CD4-positive, alpha-beta T cell treated with Interleukin-21 for 1 hour (primary cell): ENCODE data around the gene KLHL22.
"Not testable (repeated sequence)": the region's sequence is repeated elsewhere in the genome, so short reads cannot be mapped to it uniquely, and the experiment has no call there.

Source experiments
- DNase-seq: peaks from one replicate; pipeline ENCODE4 v3.0.0-alpha.2; 2020

Gene KLHL22

DNA sequence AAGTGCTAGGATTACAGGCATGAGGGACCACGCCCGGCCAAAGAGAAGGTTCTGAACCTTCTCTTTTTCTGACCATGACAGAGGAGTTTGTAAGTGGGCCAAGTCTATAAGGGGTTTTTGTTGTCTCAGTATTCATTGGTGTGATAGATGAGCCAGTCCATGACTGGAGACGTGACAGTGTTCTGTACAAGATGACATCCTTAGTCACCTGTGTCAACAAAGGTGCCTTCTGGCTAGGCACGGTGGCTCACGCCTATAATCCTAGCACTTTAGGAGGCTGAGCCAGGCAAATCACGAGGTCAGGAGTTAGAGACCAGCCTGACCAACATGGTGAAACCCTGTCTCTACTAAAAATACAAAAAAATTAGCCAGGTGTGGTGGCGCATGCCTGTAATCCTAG, 4.2 kb upstream of the KLHL22 start:
- DNase-seq = no peak

DNA sequence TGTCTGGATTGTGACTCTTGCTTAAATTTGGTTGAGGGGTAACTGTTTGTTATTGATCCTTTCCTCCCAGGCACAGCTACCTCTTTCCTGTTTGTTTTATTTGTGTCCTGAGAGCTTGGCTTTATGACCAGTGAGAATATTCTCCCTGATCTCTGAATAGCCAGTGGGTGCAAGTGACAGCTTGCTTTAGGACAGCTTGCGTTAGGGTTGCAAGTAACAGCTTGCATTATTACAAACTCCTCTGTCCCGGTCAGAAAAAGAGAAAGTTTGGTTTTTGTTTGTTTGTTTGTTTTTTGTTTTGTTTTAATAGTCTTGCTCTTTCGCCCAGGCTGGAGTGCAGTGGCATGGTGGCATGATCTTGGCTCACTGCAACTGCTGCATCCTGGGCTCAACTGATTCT, 3.3 kb upstream of the KLHL22 start:
- no peak for DNase-seq

DNA sequence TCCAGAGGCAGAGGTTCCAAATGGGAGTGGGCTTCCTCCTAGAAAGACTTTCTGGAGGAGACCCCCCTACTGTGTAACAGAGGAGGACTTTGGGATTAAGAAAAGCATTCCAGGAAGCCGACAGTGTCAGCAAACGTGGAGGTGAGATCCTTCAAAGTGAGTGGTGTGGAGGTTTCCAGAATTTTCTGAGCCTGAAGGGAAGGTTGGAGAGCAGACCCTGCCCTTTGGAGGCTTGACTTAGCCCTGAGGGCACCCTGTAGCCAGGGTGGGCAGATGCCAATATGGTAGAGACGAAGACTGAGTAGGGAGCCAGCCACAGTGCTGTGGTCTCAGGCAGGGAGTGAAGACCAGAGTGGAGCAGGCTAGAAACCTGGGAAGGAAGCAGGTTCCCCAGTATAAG, 1.8 kb upstream of the KLHL22 start:
- DNase-seq = no peak

DNA sequence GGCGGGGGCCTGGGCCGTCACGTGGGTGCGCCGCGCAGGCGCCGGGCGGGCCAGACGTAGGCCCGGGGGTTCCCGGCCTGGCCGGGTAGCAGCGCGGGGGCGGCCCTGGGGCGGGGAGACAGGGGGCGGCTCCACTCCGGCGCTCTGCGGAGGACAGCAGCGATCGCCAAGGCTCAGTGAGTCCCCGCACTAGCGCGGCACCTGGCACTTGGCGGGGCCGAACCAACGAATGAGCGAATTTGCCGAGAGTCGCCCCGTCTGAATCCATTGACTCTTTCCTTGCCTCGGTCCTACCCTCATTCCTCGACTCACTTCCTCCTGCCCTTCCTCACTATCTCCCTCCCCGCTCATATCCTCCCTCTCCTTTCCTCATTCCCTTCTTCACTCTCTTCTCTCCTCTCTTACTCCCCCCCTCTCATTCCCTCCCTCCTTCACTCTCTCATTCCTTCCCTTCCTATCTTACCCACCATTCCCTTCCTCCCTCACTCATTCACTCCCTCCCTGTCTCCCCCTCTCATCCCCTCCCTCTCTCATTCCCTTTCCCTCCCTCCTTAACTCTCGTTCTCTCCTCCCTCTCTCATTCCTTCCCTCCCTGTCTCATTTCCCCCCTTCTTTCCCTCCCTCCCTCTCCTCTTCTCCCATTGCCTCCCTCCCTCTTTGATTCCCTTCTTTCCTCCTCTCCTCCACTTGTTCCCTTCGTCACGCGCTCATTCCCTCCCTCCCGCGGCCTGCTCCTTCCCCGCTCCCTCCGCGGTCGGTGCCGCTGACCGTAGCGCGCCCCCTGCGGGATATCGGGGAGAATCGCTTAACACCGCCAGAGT, 476 bp upstream of the KLHL22 start:
- DNase-seq = peak; percentile 92

DNA sequence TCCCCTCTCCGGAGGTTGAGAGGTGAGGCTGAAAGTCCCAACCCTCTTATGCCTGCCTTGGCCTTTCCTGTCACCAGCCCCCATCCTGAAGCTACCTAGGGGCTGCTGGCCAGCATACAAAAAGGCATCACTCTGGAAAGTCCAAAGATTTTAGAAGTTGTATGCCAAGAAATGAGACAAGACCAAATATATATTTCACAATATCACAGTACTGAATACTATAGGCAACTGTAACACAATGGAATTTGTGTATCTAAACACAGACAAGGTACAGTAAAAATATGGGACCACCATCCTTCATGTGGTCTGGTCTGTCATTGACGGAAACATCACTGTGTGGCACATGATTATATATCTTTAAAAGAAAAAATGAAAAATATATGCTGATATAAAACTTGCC, 4.2 kb downstream of the KLHL22 start:
- DNase-seq = no peak

DNA sequence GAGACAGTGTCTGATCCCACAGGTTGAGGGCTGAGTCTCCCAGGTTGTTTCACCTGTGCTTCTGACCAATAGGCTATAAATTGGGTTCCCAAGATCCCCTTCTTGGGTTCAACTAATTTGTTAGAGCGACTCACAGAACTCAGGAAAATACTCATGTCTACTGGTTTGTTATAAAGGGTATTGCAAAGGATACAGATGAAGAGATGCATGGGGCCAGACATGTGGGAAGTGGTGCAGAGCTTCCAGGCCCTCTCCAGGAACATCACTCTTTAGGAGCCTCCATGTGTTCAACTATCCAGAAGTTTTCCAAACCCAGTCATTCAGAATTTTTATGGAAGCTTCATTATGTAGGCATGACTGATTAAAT, 4.7 kb downstream of the KLHL22 start:
- no peak for DNase-seq

DNA sequence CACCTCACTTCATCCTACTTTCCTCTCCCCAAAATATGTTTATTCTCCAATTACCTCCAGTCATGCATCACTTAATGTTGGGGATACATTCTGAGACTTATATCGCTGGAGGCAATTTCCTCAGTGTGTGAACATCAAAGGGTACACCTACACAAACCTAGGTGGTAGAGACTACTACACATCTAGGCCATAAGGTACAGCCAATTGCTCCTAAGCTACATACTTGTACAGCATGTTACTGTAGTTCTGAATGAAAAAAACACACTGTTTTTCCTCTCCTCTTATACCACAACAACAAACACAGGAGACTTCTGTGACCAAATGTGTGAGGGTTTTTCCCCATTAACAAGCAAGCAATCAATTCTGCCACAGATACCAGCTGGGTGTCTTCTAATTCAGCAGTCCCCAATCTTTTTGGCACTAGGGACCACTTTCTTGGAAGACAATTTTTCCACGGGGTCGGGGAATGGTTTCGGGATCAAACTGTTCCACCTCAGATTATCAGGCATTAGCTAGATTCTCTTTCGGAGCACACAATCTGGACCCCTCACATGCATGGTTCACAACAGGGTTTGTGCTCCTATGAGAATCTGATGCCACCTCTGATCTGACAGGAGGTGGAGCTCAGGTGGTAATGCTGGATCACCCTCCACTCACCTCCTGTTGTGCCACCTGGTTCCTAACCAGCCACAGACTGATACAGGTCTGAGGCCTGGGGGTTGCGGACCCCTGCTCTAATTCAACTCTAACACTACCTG, 5.2 kb downstream of the KLHL22 start:
- DNase-seq = no peak

DNA sequence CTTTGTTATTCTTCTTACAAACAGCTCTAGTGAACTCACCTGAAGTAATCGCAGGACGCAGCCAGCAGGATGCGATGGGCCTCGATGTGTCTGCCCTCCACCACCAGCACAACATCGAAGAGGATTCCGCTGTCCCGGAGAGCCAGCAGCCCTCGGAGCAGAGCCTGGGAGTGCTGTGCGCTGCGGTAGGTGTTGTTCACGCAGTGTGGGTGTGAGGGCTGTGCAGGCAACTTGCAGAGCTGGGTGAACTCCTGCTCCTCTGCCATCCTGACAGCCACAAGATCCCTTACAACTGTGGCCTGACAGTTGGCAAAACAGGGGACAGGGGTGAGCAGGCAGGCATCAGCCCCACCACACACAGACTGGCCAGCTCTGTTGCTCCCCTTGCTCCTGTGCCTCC, 6.6 kb downstream of the KLHL22 start:
- no peak for DNase-seq

DNA sequence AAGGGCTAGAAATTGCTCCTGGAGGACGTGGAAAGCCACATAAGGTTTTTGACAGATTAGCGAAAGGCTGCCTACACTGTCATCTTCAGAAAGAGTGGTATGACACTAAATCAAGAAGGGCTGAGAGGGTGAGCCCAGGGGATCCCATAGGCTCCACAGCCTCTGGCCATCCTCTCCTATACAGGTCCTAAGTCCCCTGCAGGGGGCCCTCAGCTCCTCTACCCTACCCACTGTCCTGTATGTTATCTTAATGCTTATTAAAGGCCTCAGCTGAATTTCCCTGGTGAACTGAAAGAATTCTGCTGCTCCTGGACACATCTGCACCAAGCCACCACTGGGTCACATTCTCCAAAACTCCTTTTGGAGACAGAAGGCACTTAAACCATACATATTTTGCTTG, 7.9 kb downstream of the KLHL22 start:
- DNase-seq = no peak

DNA sequence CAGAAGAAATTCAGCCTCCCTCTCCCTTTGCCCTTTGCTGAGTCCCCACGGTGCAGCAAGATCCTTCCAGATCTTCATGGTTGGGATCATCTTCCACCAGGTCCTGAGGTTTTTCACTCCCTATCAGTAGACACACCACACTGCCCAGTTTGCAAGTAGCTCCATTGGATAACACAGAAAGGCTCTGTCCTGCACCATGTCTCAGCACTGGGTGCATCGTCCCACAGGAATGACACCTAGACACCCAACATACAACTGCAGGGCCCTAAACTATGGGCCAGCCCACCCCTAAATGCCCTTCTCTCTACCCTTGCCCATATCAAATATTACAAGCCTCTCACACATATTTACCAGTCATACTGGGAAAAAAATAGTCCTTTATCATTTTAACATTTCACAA, 9.4 kb downstream of the KLHL22 start:
- no peak for DNase-seq

DNA sequence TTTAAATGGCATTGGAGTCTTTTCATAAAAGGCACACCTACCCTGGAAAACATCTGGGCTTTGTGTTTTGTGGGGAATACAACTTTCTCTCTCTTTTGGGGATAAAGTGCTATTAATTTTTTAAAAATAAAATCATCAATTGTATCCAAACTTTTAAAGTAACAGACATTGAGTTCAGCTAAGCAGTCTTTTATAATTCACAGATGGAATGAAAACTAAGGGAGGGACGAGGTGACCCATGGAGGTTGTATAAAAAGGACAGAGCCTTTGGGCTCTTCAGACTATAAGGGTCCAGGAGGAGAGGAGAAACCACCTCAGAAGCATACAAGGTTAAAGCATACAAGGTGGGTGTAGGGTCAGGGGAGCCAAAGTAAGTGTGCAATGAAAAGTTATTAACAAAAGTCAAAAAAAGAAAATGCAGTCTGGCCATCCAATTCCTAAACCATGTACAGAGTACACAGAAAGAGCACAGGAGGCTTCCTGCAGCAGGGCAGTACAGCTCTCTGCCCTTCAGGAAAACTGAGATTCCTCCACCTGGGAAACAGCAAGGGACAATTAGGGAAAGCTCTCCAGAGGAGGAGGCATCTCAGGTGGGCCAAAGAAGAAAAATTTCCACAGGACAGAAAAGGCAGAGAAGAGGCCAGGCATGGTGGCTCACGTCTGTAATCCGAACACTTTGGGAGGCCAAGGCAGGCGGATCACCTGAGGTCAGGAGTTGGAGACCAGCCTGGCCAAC, 10.5 kb downstream of the KLHL22 start:
- DNase-seq = no peak

DNA sequence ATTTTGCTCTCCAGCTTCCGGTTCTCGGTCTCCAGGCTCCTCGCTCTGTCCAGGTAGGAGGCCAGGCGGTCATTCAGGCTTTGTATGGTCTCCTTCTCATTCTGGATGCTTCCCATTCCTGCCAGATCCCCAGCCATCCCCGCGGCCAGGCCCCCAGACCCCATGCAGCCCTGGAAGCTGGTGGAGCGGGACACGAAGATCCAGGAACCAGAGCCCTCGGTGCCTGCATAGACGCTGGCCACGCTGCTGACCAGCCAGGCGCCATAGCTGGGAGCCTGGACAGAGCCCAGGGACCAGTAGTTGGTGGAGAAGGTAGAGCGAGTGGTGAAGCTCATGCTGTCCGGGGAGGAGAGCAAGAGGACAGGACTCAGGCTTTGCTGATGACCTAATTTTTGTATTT, 11.8 kb downstream of the KLHL22 start:
- no peak for DNase-seq

DNA sequence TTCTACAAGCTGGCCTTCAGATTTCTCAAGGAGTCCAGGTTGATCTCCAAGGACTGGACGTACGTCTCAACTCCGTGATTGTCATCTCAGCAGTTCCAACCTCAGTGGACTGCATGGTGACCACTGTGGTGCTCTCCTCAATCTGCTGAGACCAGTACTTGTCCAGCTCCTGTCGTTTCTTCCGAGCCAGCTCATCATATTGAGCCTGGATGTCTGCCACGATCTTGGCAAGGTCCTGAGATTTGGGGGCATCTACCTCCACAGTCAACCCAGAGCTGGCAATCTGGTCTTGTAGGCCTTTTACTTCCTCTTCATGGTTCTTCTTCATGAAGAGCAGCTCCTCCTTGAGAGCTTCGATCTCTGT, 12.5 kb downstream of the KLHL22 start:
- DNase-seq = not testable (repeated sequence)

DNA sequence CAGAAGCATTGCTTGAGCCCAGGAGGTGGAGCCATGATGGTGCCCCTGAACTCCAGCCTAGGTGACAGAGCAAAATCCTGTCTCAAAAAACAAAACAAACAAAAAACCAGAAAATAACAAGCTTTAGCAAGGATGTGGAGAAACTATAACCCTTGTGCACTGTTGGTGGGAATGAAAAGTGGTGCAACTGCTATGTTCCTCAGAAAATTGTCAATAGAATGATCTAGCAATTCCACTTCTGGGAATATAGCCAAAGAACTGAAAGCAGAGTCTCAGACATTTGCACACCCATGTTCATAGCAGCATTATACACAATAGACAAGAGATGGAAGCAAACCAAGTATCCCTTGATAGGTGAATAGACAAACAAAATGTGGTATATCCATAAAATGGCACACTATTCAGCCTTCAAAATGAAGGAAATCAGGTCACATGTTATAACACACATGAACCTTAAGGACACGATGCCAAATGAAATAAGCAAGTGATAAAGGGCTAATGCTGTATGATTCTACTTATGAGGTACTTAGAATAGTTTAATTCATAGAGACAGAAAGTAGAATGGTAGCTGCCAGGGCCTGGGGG, 15.9 kb downstream of the KLHL22 start:
- no peak for DNase-seq

DNA sequence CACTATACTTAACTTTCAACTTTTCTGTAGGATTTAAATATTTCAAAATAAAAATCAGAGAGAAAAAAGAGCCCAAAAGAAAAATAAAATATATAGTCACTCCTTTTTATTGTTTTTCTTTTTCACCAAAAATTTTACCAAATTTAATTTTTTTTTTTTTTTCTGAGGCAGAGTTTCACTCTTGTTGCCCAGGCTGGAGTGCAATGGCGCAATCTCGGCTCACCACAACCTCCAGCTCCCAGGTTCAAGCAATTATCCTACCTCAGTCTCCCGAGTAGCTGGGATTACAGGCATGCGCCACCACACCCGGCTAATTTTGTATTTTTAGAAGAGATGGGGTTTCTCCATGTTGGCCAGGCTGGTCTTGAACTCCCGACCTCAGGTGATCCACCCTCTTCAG, 17.5 kb downstream of the KLHL22 start:
- DNase-seq = not testable (repeated sequence)

DNA sequence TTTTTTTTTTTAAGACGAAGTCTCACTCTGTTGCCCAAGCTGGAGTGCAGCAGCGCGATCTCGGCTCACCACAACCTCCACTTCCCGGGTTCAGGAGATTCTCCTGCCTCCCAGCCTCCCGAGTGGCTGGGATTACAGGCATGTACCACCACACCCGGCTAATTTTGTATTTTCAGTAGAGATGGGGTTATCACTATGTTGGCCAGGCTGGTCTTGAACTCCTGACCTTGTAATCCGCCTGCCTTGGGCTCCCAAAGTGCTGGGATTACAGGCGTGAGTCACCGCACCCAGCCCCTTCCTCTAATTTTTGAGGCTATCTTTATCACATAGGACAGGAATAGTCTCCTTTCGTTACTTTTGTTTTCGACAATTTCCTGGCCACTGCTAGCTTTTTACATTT, 20.0 kb downstream of the KLHL22 start:
- DNase-seq = not testable (repeated sequence)

DNA sequence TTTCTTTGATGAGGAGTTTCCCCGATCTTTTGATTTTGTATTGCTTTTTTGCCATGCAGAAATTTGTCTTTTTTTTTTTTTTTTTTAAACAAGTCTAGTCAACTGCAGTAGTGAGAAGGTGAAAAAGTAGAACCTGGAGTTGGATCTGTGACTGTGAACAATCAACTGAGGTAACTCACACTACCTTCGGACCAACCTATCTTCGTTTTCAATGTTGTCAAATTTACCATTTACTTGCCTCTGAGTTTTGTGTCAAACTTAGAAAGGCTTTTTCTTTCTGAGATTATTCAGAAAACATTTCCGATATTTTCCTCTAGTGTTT, 20.5 kb downstream of the KLHL22 start:
- DNase-seq = no peak

DNA sequence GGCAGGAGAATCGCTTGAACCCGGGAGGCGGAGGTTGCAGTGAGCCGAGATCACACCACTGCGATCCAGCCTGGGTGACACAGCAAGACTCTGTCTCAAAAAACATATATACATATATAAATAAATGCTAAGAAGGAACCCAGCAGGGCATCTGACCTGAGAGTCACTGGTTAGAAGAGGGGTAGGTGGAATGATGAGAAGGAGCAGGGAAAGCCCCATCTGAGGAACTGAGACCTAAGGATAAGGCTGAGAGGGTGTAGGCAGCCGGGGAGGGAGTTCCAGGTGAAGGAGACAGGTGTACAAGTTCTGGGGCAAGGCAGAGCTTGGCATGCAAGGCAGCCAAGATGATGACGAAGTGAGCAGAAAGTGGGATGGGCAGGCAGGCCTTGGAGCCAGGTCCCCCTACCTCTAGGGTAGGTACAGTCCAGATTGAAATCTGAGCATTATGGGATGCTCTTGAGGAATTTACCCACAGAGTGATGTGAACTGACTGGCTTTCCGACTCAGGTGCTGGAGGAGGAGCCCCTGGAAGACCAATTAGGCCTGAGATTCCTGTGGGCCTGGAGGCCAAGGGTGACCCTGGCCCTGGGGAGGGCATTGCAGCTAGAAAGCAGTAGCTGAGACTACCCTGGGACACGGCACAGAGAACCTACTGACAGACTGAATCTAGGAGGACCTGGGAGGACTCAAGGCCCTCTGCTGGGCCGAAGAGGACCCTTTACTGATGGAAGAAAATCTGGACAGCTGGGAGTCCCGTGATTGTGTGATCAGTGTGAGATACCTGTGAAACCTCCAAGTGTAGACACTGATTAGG, 22.8 kb downstream of the KLHL22 start:
- no peak for DNase-seq

DNA sequence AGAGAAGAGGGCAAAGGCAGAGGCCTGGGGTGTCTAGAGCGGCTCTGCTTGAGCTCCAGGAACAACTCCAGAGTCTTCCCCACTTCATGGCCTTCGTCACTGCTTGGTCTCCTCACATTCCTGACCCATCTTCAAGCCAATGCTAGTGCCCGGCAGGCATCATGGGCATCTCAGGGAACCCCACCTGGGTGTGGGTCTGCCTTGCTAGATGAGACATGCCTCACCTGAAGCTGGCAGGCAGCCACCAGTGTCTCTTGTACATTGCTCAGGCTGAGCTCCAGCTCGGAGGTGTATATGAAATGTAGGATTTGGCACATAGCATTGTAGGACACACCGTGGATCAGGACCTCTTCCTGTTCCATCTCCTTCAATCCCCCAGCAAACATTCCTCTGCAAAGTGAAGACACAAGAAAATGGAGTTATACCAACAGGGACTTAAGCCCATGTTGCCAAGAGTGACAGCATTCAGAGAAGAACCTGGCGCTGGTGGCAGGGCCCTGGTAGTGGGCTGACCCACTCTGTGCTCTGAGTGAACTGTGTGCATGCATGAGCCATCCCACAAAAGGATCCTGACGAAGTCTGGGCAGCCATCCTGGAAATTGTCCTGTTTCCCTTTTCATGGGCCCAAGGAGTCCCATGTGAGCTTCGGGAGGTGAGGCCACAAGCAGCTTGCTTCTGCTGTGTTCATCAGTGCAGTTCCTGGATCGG, 24.3 kb downstream of the KLHL22 start:
- no peak for DNase-seq

DNA sequence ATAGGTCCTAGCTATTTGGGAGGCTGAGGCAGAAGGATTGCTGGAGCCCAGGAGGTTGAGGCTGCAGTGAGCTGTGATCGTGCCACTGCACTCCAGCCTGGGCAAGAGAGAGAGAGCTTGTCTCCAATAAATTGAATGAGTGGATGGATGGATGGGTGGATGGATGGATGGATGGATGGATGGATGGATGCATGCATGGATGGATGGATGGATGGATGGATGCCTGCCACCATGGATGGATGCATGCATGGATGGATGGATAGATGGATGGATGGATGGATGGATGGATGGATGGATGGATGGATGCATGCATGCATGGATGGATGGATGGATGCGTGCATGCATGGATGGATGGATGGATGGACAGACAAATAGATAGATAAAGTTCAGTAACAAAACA, 25.1 kb downstream of the KLHL22 start:
- not testable (repeated sequence) for DNase-seq

DNA sequence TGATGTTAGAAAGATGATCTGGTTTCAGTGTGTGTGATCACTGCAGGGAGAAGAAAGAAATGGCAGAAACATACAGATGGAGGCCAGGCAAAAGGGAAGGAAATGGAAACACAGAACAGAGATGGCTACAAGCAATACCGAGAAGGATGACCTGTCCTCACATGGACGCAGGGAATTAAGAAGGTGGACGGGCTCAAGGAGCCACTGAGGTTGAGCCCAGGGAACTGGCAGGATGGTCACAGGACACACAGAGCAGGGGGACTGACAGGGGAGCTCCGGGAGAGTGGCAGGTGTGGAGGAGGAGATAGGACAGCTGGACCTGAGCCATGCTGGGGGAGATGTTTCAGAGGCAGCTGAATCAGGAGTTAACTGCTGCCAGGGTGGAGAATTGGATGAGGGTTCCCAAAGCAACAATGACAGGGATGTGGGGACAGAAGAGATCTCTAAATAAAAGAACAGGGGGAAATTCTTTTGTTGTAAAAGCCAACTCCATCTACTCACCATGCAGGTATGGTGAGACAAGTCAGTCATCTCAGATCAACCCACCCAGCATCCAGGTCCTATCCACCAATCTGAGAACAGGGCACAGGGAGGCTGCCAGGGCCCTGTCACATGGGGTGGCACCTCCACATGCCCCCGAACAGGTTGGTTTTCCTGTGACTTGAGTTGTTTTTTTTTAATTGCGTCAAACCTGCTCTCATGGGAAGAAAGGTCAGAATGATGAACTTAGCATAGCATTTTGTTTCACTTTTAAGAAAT, 26.3 kb downstream of the KLHL22 start:
- no peak for DNase-seq
